Astrocyte (in vitro differentiated cells and primary cell): ENCODE data around the gene OPCML. TPM values are rescaled to one million over a fixed set of nuclear protein-coding genes. Genes with fewer than 3 reads are reported as not detected.
A peak's percentile ranks its signal among the peaks of the same experiment; 100 is the strongest.

Source experiments
- DNase-seq: peaks from one replicate; pipeline ENCODE4 v3.0.0-alpha.2; 2010; ENCODE audit warnings: low read depth
- FAIRE-seq: peaks from 2 replicates; lab custom pipeline; 2011; peaks lifted over from hg19 to GRCh38; lab: Jason Lieb, UNC
- H2AFZ ChIP-seq: 2 replicates; pipeline ENCODE4 v1.6.0; 2012; ENCODE audit warnings: low read depth, low read length, inconsistent platforms
- H3K27ac ChIP-seq: 2 replicates; pipeline ENCODE4 v1.5.1; 2011; ENCODE audit warnings: low read depth, low read length, inconsistent platforms
- H3K27me3 ChIP-seq: 2 replicates; pipeline ENCODE4 v1.6.0; 2011; ENCODE audit warnings: low read length, inconsistent platforms; ENCODE audit not compliant: insufficient read depth
- H3K36me3 ChIP-seq: 2 replicates; pipeline ENCODE4 v1.5.1; 2011; ENCODE audit warnings: low read length, inconsistent platforms; ENCODE audit not compliant: insufficient read depth
- H3K4me1 ChIP-seq: 2 replicates; pipeline ENCODE4 v1.5.1; 2011; ENCODE audit warnings: low read length, inconsistent platforms; ENCODE audit not compliant: insufficient read depth
- H3K4me2 ChIP-seq: 2 replicates; pipeline ENCODE4 v1.6.0; 2012; ENCODE audit warnings: low read length, inconsistent platforms
- H3K4me3 ChIP-seq: 2 replicates; pipeline ENCODE4 v1.5.1; 2011; ENCODE audit warnings: low read depth, mild to moderate bottlenecking, low read length, inconsistent platforms; ENCODE audit not compliant: insufficient read depth
- H3K79me2 ChIP-seq: 2 replicates; pipeline ENCODE4 v1.6.0; 2012; ENCODE audit warnings: mild to moderate bottlenecking, low read length, inconsistent platforms; ENCODE audit not compliant: insufficient read depth
- H3K9ac ChIP-seq: 2 replicates; pipeline ENCODE4 v1.6.0; 2012; ENCODE audit warnings: mild to moderate bottlenecking, low read length, inconsistent platforms
- H3K9me3 ChIP-seq: 2 replicates; pipeline ENCODE4 v1.5.1; 2012; ENCODE audit warnings: low read depth, mild to moderate bottlenecking, low read length, inconsistent platforms; ENCODE audit not compliant: insufficient read depth
- H4K20me1 ChIP-seq: 2 replicates; pipeline ENCODE4 v1.6.0; 2012; ENCODE audit warnings: low read length, inconsistent platforms; ENCODE audit not compliant: insufficient read depth
- H3K27ac Mint-ChIP-seq: one replicate; pipeline ENCODE4 v1.8.0; 2021; ENCODE audit warnings: mild to moderate bottlenecking, mixed read lengths; ENCODE audit not compliant: unreplicated experiment
- H3K27me3 Mint-ChIP-seq: one replicate; pipeline ENCODE4 v1.8.0; 2021; ENCODE audit warnings: low read depth, mixed read lengths; ENCODE audit not compliant: unreplicated experiment
- H3K36me3 Mint-ChIP-seq: one replicate; pipeline ENCODE4 v1.8.0; 2021; ENCODE audit warnings: low read depth, mixed read lengths; ENCODE audit not compliant: unreplicated experiment
- H3K4me1 Mint-ChIP-seq: one replicate; pipeline ENCODE4 v1.8.0; 2021; ENCODE audit warnings: low read depth, mixed read lengths; ENCODE audit not compliant: unreplicated experiment
- H3K4me3 Mint-ChIP-seq: one replicate; pipeline ENCODE4 v1.8.0; 2021; ENCODE audit warnings: mild to moderate bottlenecking, moderate library complexity, mixed read lengths; ENCODE audit not compliant: unreplicated experiment
- H3K9me3 Mint-ChIP-seq: one replicate; pipeline ENCODE4 v1.8.0; 2021; ENCODE audit warnings: mild to moderate bottlenecking, mixed read lengths; ENCODE audit not compliant: unreplicated experiment
- CTCF ChIP-seq: IDR thresholded peaks from 2 replicates; pipeline ENCODE4 v1.5.1; 2011; ENCODE audit warnings: low read depth, mild to moderate bottlenecking, inconsistent platforms, low read length, moderate library complexity; ENCODE audit not compliant: insufficient read depth
- EZH2 ChIP-seq: IDR thresholded peaks from 2 replicates; pipeline ENCODE4 v1.6.1; 2012; ENCODE audit warnings: mild to moderate bottlenecking, low read length, inconsistent platforms; ENCODE audit not compliant: insufficient read depth
- total RNA-seq: library from RNA; stranded (reverse); gene quantifications from 2 replicates; pipeline ENCODE4 v1.2.1, GENCODE V29; 2021

Gene OPCML
- total RNA-seq, 1 donor from 2014 or later: 7.9 TPM

GRCh38 chr11:132859306-132859705, 673.0 kb downstream of the OPCML start:
- Histone ChIP-seq H3K4me1 (no peaks in the 10 kb centered on the region), H2AFZ (no peak overlapping the region), H4K20me1 (no peaks in the 10 kb centered on the region), H3K4me2 (no peak overlapping the region), H3K27me3 (no peaks in the 10 kb centered on the region), H3K9ac (no peak overlapping the region), H3K79me2 (no peaks in the 10 kb centered on the region), H3K27ac (no peak overlapping the region), H3K9me3 (peaks cover 4% of the 10 kb centered on the region), H3K4me3 (no peak overlapping the region), H3K36me3 (no peaks in the 10 kb centered on the region)
- TF ChIP-seq EZH2 (no peak), CTCF (no peak)
- no peak for FAIRE-seq
- DNase-seq: no peak
- H3K4me3 Mint-ChIP-seq: no peak overlapping the region
- H3K27me3 Mint-ChIP-seq: no peaks in the 10 kb centered on the region
- H3K36me3 Mint-ChIP-seq: peaks cover 2% of the 10 kb centered on the region
- peaks cover 6% of the 10 kb centered on the region for H3K9me3 Mint-ChIP-seq
- no peak overlapping the region for H3K27ac Mint-ChIP-seq
- H3K4me1 Mint-ChIP-seq: peaks cover 11% of the 10 kb centered on the region

DNA sequence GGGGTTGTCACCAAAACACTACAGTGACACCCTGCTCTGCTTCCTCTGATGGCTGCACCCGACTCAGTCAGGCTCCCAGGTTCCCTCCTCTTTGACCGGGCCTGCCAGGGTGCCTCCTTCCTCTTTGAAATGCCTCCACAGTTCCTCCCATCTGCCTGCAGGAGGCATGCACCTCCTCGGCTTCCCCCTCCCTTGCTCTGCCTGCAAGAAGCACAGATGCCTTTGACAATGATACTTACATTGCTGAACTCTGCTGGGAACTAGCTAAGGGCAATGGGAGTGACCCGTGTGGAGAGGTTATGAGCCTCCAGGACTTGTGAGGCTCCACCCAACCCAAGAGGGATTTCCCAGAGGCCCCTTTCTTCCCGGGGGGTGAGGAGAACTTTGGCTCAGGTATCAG, 674.1 kb downstream of the OPCML start:
- Histone ChIP-seq H3K4me1 (no peaks in the 10 kb centered on the region), H3K4me3 (no peak overlapping the region), H3K27ac (no peak overlapping the region), H2AFZ (peak overlapping the region; percentile 30), H3K9ac (no peak overlapping the region), H3K36me3 (no peaks in the 10 kb centered on the region), H3K79me2 (no peaks in the 10 kb centered on the region), H3K27me3 (no peaks in the 10 kb centered on the region), H4K20me1 (no peaks in the 10 kb centered on the region), H3K9me3 (peaks cover 4% of the 10 kb centered on the region), H3K4me2 (no peak overlapping the region)
- Mint-ChIP-seq H3K27me3 (no peaks in the 10 kb centered on the region), H3K36me3 (peaks cover 2% of the 10 kb centered on the region), H3K4me3 (no peak overlapping the region), H3K4me1 (peaks cover 11% of the 10 kb centered on the region), H3K27ac (peak overlapping the region; percentile 87), H3K9me3 (peaks cover 6% of the 10 kb centered on the region)
- DNase-seq (peak; percentile 28), FAIRE-seq (no peak)
- no peak for TF ChIP-seq CTCF
- no peak for TF ChIP-seq EZH2

- no peak for TF ChIP-seq EZH2
- TF ChIP-seq CTCF: no peak
- Histone ChIP-seq H3K9me3 (peaks cover 4% of the 10 kb centered on the region), H3K36me3 (no peaks in the 10 kb centered on the region), H3K79me2 (no peaks in the 10 kb centered on the region), H4K20me1 (no peaks in the 10 kb centered on the region), H3K9ac (no peak overlapping the region), H3K4me2 (no peak overlapping the region), H3K4me3 (no peak overlapping the region), H3K4me1 (no peaks in the 10 kb centered on the region), H3K27ac (no peak overlapping the region), H3K27me3 (no peaks in the 10 kb centered on the region), H2AFZ (no peak overlapping the region)
- Mint-ChIP-seq H3K27ac (no peak overlapping the region), H3K4me3 (no peak overlapping the region), H3K36me3 (peaks cover 2% of the 10 kb centered on the region), H3K9me3 (peaks cover 6% of the 10 kb centered on the region), H3K27me3 (no peaks in the 10 kb centered on the region), H3K4me1 (peaks cover 8% of the 10 kb centered on the region)
- FAIRE-seq (no peak), DNase-seq (no peak)
Measured at GRCh38 chr11:132856032-132856431, 676.3 kb downstream of the OPCML start.
